GM18867 (cell line): Measurements from ENCODE around the gene PAFAH1B1.
"Not testable (repeated sequence)": the region's sequence is repeated elsewhere in the genome, so short reads cannot be mapped to it uniquely, and the experiment has no call there.

Experiments
- ATAC-seq: cut with Tn5 transposase; IDR thresholded peaks from one replicate; pipeline ENCODE4 v1.9.1; 2021; ENCODE audit warnings: mild to moderate bottlenecking, moderate library complexity; ENCODE audit not compliant: unreplicated experiment

The PAFAH1B1 gene

GRCh38 chr17:2688351-2689342, 95.2 kb downstream of the PAFAH1B1 start:
- ATAC-seq = no peak

- no peak for ATAC-seq
Observed at GRCh38 chr17:2689411-2690164, 96.1 kb downstream of the PAFAH1B1 start.

GRCh38 chr17:2690165-2691068, 97.0 kb downstream of the PAFAH1B1 start:
- no peak for ATAC-seq

GRCh38 chr17:2691069-2691871, 97.8 kb downstream of the PAFAH1B1 start:
- ATAC-seq = no peak

GRCh38 chr17:2691965-2692780, 98.7 kb downstream of the PAFAH1B1 start:
- no peak for ATAC-seq

GRCh38 chr17:2692781-2693135, 99.3 kb downstream of the PAFAH1B1 start:
- ATAC-seq = no peak

GRCh38 chr17:2693561-2694380, 100.3 kb downstream of the PAFAH1B1 start:
- no peak for ATAC-seq

- no peak for ATAC-seq
Observed at GRCh38 chr17:2694381-2695242, 101.2 kb downstream of the PAFAH1B1 start.

- ATAC-seq = no peak
Observed at GRCh38 chr17:2695243-2695960, 101.9 kb downstream of the PAFAH1B1 start.

GRCh38 chr17:2695961-2696760, 102.7 kb downstream of the PAFAH1B1 start:
- no peak for ATAC-seq

GRCh38 chr17:2697611-2698162, 104.2 kb downstream of the PAFAH1B1 start:
- ATAC-seq = no peak

- ATAC-seq = not testable (repeated sequence)
Observed at GRCh38 chr17:2699216-2699805, 105.9 kb downstream of the PAFAH1B1 start.

GRCh38 chr17:2700030-2700490, 106.6 kb downstream of the PAFAH1B1 start:
- no peak for ATAC-seq

- no peak for ATAC-seq
Observed at GRCh38 chr17:2700491-2701141, 107.2 kb downstream of the PAFAH1B1 start.
